ENCODE results near the gene NFASC. TPM values are rescaled to one million over a fixed set of nuclear protein-coding genes. Genes with fewer than 3 reads are reported as not detected.

Gene NFASC
- total RNA-seq, 2 experiments from 2014 or later = not detected

DNA sequence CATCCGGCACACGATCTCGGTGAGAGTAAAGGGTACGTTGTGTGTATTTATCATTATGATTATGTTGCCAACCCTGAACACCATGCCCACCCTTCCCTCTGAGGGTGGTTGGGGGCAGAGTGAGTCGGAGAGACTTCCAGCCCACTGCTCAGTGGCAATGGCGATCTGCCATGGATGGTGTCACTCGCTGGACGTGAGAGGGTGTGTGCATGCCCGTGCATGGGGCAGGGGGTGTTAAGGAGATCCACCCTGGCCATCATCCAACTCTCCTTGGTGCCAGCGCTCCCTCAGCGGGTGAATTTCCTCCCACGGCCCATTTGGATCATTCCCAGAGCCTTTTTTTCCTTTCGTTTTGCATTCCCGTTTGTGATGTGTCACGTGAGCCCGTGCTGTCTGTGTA lies 98.3 kb downstream of the NFASC start:
- H3K36me3 ChIP-seq (ENCODE audit: insufficient read depth, low read length) = no peaks in the 10 kb centered on the region
- no peak overlapping the region for H3K4me2 ChIP-seq (ENCODE audit: low read length)
- no peak overlapping the region for H3K27ac ChIP-seq (ENCODE audit: low read depth, low read length, poor library complexity, severe bottlenecking)
- no TSS peak for BruUV-seq (replicated peaks)
- no peak overlapping the region for H2AFZ ChIP-seq (ENCODE audit: low read length)
- no peak for TF ChIP-seq EZH2phosphoT487 (IDR thresholded peaks at IDR 0.05; ENCODE audit: borderline replicate concordance, low read depth, low read length)
- TF ChIP-seq, protein P1, sequence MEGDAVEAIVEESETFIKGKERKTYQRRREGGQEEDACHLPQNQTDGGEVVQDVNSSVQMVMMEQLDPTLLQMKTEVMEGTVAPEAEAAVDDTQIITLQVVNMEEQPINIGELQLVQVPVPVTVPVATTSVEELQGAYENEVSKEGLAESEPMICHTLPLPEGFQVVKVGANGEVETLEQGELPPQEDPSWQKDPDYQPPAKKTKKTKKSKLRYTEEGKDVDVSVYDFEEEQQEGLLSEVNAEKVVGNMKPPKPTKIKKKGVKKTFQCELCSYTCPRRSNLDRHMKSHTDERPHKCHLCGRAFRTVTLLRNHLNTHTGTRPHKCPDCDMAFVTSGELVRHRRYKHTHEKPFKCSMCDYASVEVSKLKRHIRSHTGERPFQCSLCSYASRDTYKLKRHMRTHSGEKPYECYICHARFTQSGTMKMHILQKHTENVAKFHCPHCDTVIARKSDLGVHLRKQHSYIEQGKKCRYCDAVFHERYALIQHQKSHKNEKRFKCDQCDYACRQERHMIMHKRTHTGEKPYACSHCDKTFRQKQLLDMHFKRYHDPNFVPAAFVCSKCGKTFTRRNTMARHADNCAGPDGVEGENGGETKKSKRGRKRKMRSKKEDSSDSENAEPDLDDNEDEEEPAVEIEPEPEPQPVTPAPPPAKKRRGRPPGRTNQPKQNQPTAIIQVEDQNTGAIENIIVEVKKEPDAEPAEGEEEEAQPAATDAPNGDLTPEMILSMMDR (conservative IDR thresholded peaks at IDR 0.05; ENCODE audit: low read length) = no peak
- no peaks in the 10 kb centered on the region for H3K79me2 ChIP-seq (ENCODE audit: insufficient read depth, low read depth, low read length)
- ChIA-PET POLR2A (no interaction called here), CTCF (ENCODE audit: unreplicated experiment) (no interaction called here)
- no peak for DNase-seq (ENCODE audit: low spot score)
- H3K4me1 ChIP-seq (ENCODE audit: insufficient read depth, low read length, poor library complexity, severe bottlenecking) = no peaks in the 10 kb centered on the region
- H3K9me3 ChIP-seq (ENCODE audit: low read length) = no peaks in the 10 kb centered on the region
- no peaks in the 10 kb centered on the region for H3K9me2 ChIP-seq (ENCODE audit: insufficient read depth, low read length)
- H3K4me3 ChIP-seq (ENCODE audit: low read depth, low read length, poor library complexity, severe bottlenecking) = no peak overlapping the region
- intact Hi-C loops (cut with micrococcal nuclease; ENCODE audit: unreplicated experiment) = no loop called here
- no peaks in the 10 kb centered on the region for H4K20me1 ChIP-seq (ENCODE audit: insufficient read depth, low read length)

DNA sequence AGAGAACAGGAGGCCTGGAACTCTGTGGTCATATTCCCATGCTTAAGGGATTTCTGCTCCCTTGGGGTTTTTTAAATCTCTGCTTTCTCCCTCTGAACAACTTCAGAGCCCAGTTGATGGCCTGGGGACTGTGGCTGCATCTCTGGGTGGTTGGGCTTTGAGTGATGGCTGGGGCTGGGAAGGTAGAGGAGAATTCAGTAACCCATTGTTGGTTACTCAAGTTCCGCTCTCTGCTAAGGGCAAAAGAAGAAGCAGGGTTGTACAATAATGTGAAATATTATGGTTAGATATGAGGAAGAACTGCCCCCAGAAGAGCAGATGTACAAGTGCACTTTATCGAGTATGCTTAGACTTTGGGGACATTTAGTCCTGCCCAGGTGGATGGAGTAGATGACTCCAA lies 100.3 kb downstream of the NFASC start:
- DNase-seq (ENCODE audit: low spot score) = no peak
- TF ChIP-seq EZH2phosphoT487 (IDR thresholded peaks at IDR 0.05; ENCODE audit: borderline replicate concordance, low read depth, low read length) = no peak
- TF ChIP-seq, protein P1 (conservative IDR thresholded peaks at IDR 0.05; ENCODE audit: low read length) = no peak
- ChIA-PET POLR2A (no interaction called here), CTCF (ENCODE audit: unreplicated experiment) (no interaction called here)
- Histone ChIP-seq H3K4me1 (ENCODE audit: insufficient read depth, low read length, poor library complexity, severe bottlenecking) (no peaks in the 10 kb centered on the region), H3K27ac (ENCODE audit: low read depth, low read length, poor library complexity, severe bottlenecking) (no peak overlapping the region), H3K9me2 (ENCODE audit: insufficient read depth, low read length) (no peaks in the 10 kb centered on the region), H3K9me3 (ENCODE audit: low read length) (no peaks in the 10 kb centered on the region), H3K4me2 (ENCODE audit: low read length) (no peak overlapping the region), H3K79me2 (ENCODE audit: insufficient read depth, low read depth, low read length) (no peaks in the 10 kb centered on the region), H3K36me3 (ENCODE audit: insufficient read depth, low read length) (no peaks in the 10 kb centered on the region), H4K20me1 (ENCODE audit: insufficient read depth, low read length) (no peaks in the 10 kb centered on the region), H2AFZ (ENCODE audit: low read length) (no peak overlapping the region), H3K4me3 (ENCODE audit: low read depth, low read length, poor library complexity, severe bottlenecking) (no peak overlapping the region)
- intact Hi-C loops (cut with micrococcal nuclease; ENCODE audit: unreplicated experiment) = no loop called here
- BruUV-seq (replicated peaks) = no TSS peak

DNA sequence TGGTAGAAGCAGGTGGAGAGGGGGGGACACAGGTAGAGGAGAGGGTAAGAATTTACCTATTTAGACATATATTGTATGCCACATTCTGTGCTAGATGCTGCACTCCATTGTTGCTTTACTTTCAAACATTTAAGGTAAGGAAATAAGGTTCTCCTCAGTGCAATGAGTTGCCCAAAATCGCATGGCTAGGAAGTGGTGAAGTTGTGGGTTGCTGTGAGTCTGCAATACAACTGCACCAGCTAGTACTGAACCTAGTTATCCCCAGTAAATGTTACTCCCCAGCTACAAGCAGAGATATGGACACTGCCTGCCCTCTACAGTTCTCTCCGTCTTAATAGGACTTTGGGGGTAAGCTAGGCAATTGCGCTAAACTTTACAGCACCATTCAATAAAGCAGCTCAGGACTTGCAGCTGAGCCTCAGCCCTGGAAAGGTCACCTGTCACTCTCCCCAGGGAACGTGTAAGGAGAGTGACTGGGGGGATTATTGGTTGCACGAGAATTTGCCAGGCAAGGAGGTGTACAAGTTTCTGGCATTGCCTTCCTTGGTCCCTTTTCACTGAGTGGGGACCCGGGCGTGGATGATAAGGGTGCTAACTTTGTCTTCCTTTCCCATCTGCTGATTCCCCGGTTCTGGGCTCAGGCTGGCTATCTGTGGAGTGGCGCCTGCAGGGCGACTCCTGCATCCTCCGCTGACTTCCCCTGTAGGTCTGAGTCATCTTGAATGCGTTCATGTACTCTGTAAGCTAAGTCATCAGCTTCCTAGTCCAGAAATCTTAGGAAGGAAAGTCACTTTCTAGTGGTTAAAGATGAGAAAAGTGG lies 101.1 kb downstream of the NFASC start:
- Histone ChIP-seq H3K79me2 (ENCODE audit: insufficient read depth, low read depth, low read length) (no peaks in the 10 kb centered on the region), H3K27ac (ENCODE audit: low read depth, low read length, poor library complexity, severe bottlenecking) (no peak overlapping the region), H3K36me3 (ENCODE audit: insufficient read depth, low read length) (no peaks in the 10 kb centered on the region), H4K20me1 (ENCODE audit: insufficient read depth, low read length) (no peaks in the 10 kb centered on the region), H3K9me2 (ENCODE audit: insufficient read depth, low read length) (no peaks in the 10 kb centered on the region), H3K9me3 (ENCODE audit: low read length) (no peaks in the 10 kb centered on the region), H3K4me1 (ENCODE audit: insufficient read depth, low read length, poor library complexity, severe bottlenecking) (no peaks in the 10 kb centered on the region), H2AFZ (ENCODE audit: low read length) (no peak overlapping the region), H3K4me3 (ENCODE audit: low read depth, low read length, poor library complexity, severe bottlenecking) (no peak overlapping the region), H3K4me2 (ENCODE audit: low read length) (no peak overlapping the region)
- no TSS peak for BruUV-seq (replicated peaks)
- ChIA-PET POLR2A (interaction anchor here (0.6 kb wide), 1 partner anchor 155 kb away, joined by 3 read pairs; no protein-coding TSS in a partner anchor), CTCF (ENCODE audit: unreplicated experiment) (interaction anchor here (1.2 kb wide), 1 partner anchor 90 kb away, joined by 3 read pairs; no protein-coding TSS in a partner anchor)
- DNase-seq (ENCODE audit: low spot score) = no peak
- intact Hi-C loops (cut with micrococcal nuclease; ENCODE audit: unreplicated experiment) = no loop called here
- TF ChIP-seq, protein P1 (conservative IDR thresholded peaks at IDR 0.05; ENCODE audit: low read length) = no peak
- no peak for TF ChIP-seq EZH2phosphoT487 (IDR thresholded peaks at IDR 0.05; ENCODE audit: borderline replicate concordance, low read depth, low read length)
